Vagina (tissue), 2 donors: ENCODE measurements around the gene ELL3.

Experiments
- POLR2A ChIP-seq, 2 donors: fragments of 450-650 bp; IDR thresholded peaks; one replicate each; pipeline ENCODE4 v1.6.1; 2017; ENCODE audit warnings: antibody characterized with exemption in 2 of 2, mild to moderate bottlenecking in 2 of 2, moderate library complexity in 2 of 2
- POLR2AphosphoS5 ChIP-seq, 2 donors: sonication (generic); formaldehyde crosslinking; IDR thresholded peaks; one replicate each; pipeline ENCODE4 v1.9.0; 2017; ENCODE audit warnings: antibody characterized with exemption in 2 of 2, mild to moderate bottlenecking in 2 of 2, low read depth in 1 of 2; ENCODE audit not compliant: insufficient read depth in 1 of 2
- TF ChIP-seq, protein P1 (sequence below), 3 experiments: fragments of 450-650 bp in 2 of 3; fragments of 200-600 bp in 1 of 3; sonication (generic) in 1 of 3; IDR thresholded peaks; one replicate each; pipeline ENCODE4 v1.5.1; 2017 to 2019; ENCODE audit warnings: antibody characterized with exemption in 3 of 3, mild to moderate bottlenecking in 2 of 3, moderate library complexity in 2 of 3

DNA sequence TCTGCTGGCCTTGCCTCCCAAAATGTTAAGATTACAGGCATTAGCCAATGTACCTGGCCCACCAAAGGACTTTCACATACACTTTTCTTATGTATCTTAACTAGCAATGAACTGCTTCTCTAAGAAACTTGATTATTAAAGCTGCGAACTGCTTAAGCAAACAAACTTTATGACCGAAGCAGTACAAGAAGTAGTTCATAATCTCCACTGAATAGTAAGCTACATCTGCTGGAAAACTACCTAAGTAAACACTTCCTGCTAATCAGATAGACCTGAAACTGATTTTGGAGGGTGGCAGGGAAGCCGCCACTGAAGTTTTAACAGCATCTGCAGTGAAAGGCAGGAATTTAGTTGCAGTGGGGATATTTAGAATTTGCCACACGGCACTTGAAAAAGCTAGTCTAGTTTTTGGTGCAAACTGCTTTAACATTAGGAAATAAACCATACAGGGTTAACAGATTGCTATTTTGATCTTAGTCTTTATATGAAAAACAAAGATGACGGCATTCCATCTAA, 31.7 kb upstream of the ELL3 start:
- TF ChIP-seq, protein P1, sequence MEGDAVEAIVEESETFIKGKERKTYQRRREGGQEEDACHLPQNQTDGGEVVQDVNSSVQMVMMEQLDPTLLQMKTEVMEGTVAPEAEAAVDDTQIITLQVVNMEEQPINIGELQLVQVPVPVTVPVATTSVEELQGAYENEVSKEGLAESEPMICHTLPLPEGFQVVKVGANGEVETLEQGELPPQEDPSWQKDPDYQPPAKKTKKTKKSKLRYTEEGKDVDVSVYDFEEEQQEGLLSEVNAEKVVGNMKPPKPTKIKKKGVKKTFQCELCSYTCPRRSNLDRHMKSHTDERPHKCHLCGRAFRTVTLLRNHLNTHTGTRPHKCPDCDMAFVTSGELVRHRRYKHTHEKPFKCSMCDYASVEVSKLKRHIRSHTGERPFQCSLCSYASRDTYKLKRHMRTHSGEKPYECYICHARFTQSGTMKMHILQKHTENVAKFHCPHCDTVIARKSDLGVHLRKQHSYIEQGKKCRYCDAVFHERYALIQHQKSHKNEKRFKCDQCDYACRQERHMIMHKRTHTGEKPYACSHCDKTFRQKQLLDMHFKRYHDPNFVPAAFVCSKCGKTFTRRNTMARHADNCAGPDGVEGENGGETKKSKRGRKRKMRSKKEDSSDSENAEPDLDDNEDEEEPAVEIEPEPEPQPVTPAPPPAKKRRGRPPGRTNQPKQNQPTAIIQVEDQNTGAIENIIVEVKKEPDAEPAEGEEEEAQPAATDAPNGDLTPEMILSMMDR (IDR thresholded peaks at IDR 0.05), result no peak
- TF ChIP-seq POLR2A (IDR thresholded peaks at IDR 0.05), result no peak
- no peak for TF ChIP-seq POLR2AphosphoS5 (IDR thresholded peaks at IDR 0.05; ENCODE audit: insufficient read depth in 1 of 2, low read depth in 1 of 2)
